Stomach (tissue), 9 donors: ENCODE results near the gene HLTF. TPM values are rescaled to one million over a fixed set of nuclear protein-coding genes. Genes with fewer than 3 reads are reported as not detected.

Experiments used
- DNase-seq, 2 donors: peaks; one replicate each; pipeline versions ENCODE4 v3.0.0 to v3.0.0-alpha.2; 2013 to 2019
- H3K27ac ChIP-seq, 5 donors: fragments of 200-600 bp in 4 of 5; sonication (generic) in 4 of 5; one replicate each; pipeline ENCODE4 v1.5.1; 2013 to 2019; ENCODE audit warnings: mild to moderate bottlenecking in 1 of 5, moderate library complexity in 1 of 5
- H3K27me3 ChIP-seq, 3 donors: fragments of 200-600 bp; sonication (generic); one replicate each; pipeline ENCODE4 v1.5.1; 2017 to 2019; ENCODE audit warnings: mixed run types in 1 of 3
- H3K36me3 ChIP-seq, 4 donors: fragments of 200-600 bp; sonication (generic); 1 replicate in 3 of 4; 2 replicates in 1 of 4; pipeline ENCODE4 v1.5.1; 2016 to 2019
- H3K4me1 ChIP-seq, 4 donors: fragments of 200-600 bp; sonication (generic); one replicate each; pipeline ENCODE4 v1.5.1; 2016 to 2019
- H3K4me3 ChIP-seq, 4 donors: fragments of 200-600 bp; sonication (generic) in 3 of 4; one replicate each; pipeline ENCODE4 v1.5.1; 2016 to 2019; ENCODE audit warnings: mild to moderate bottlenecking in 1 of 4
- H3K9me3 ChIP-seq, 4 donors: fragments of 200-600 bp; sonication (generic); one replicate each; pipeline ENCODE4 v1.5.1; 2016 to 2019
- CTCF ChIP-seq, 7 experiments: fragments of 450-650 bp in 4 of 7; fragments of 200-600 bp in 3 of 7; sonication (generic) in 3 of 7; IDR thresholded peaks; one replicate each; pipeline ENCODE4 v1.5.1; 2016 to 2019; ENCODE audit warnings: antibody characterized with exemption in 7 of 7, control low read depth in 2 of 7, mild to moderate bottlenecking in 1 of 7
- EP300 ChIP-seq: sonication (generic); formaldehyde crosslinking; IDR thresholded peaks from one replicate; pipeline ENCODE4 v1.6.1; 2017; ENCODE audit warnings: antibody characterized with exemption
- POLR2A ChIP-seq, 4 donors: fragments of 450-650 bp; IDR thresholded peaks; one replicate each; pipeline ENCODE4 v1.6.1; 2016; ENCODE audit warnings: antibody characterized with exemption in 4 of 4, control low read depth in 2 of 4, mild to moderate bottlenecking in 1 of 4, moderate library complexity in 1 of 4
- POLR2AphosphoS5 ChIP-seq, 3 donors: sonication (generic); formaldehyde crosslinking; IDR thresholded peaks; one replicate each; pipeline ENCODE4 v1.6.1; 2016; ENCODE audit warnings: antibody characterized with exemption in 3 of 3
- WGBS, 5 donors: extraction: QIAGEN DNeasy Blood & Tissue Kit in 3 of 5; methylation state at CpG; one replicate each; pipeline versions ENCODE4 v1.1.5 to v1.1.7; 2013 to 2018; 5-methylcytosine and 5-hydroxymethylcytosine counted together
- intact Hi-C: fragments of 100-400 bp; cut with DNase I; formaldehyde crosslinking; loops from one replicate; pipeline ENCODE4 v1.15.1; 2023; ENCODE audit warnings: low total_unique reads
- polyA plus RNA-seq, 3 donors: library from polyadenylated mRNA; stranded (reverse); fragments of 200-250 nt; gene quantifications; one replicate each; pipeline ENCODE4 v1.2.3, GENCODE V29; 2013
- total RNA-seq, 5 donors: library from RNA; depleted of rRNA; stranded (reverse); fragments of >200 nt; gene quantifications; one replicate each; pipeline versions ENCODE4 v1.1.0 to v1.2.3, GENCODE V29; 2014 to 2016
- donor health status: healthy with polysubstance abuse.
- donor health status: Bipolar disorder and iron deficiency.
- donor health status: healthy.

The HLTF gene
- total and polyA plus RNA-seq, 8 donors = 3.4 to 61.6 (median 11.7) TPM

- intact Hi-C loops = loop anchor here (5.0 kb wide), 2 partner anchors 154 to 364 kb away; no protein-coding TSS in a partner anchor
- 79 to 88% (median 87%) methylated on average over 8 to 9 of the region's 9 CpGs for WGBS, 5 donors
These were observed 32.4 kb upstream of the HLTF start for GRCh38 chr3:149118724-149119123.

GRCh38 chr3:149115114-149115513, 28.8 kb upstream of the HLTF start:
- no peaks in the 10 kb centered on the region for H3K27me3 ChIP-seq
- no peak for DNase-seq
- 74 to 89% (median 85%) methylated on average over 5 of the region's 5 CpGs for WGBS, 5 donors
- H3K4me1 ChIP-seq = peaks cover 0 to 11% (median 2%) of the 10 kb centered on the region in 4 donors
- H3K4me3 ChIP-seq = no peak overlapping the region
- H3K36me3 ChIP-seq = no peaks in the 10 kb centered on the region
- H3K27ac ChIP-seq = no peak overlapping the region
- no peak for TF ChIP-seq CTCF (IDR thresholded peaks at IDR 0.05)
- no peaks in the 10 kb centered on the region for H3K9me3 ChIP-seq
- intact Hi-C loops = loop anchor here (5.0 kb wide), 2 partner anchors 157 to 367 kb away; no protein-coding TSS in a partner anchor

More at GRCh38 chr3:149118724-149119123, 32.4 kb upstream of the HLTF start:
- Histone ChIP-seq H3K27ac (no peak overlapping the region), H3K36me3 (no peaks in the 10 kb centered on the region), H3K4me3 (no peak overlapping the region), H3K9me3 (no peaks in the 10 kb centered on the region), H3K4me1 (peaks cover 0 to 11% (median 4%) of the 10 kb centered on the region in 4 donors), H3K27me3 (no peaks in the 10 kb centered on the region)
- no peak for DNase-seq
- TF ChIP-seq POLR2A (IDR thresholded peaks at IDR 0.05) = no peak
- TF ChIP-seq POLR2AphosphoS5 (IDR thresholded peaks at IDR 0.05) = no peak
- no peak for TF ChIP-seq EP300
- no peak for TF ChIP-seq CTCF (IDR thresholded peaks at IDR 0.05)

GRCh38 chr3:149114458-149114857, 28.1 kb upstream of the HLTF start:
- Histone ChIP-seq H3K27ac (no peak overlapping the region), H3K27me3 (no peaks in the 10 kb centered on the region), H3K4me3 (no peak overlapping the region), H3K9me3 (no peaks in the 10 kb centered on the region), H3K36me3 (no peaks in the 10 kb centered on the region), H3K4me1 (peaks cover 0 to 11% (median 2%) of the 10 kb centered on the region in 4 donors)
- intact Hi-C loops = no loop called here
- no peak for TF ChIP-seq CTCF (IDR thresholded peaks at IDR 0.05)
- no peak for TF ChIP-seq POLR2A (IDR thresholded peaks at IDR 0.05)
- no peak for TF ChIP-seq EP300
- TF ChIP-seq POLR2AphosphoS5 (IDR thresholded peaks at IDR 0.05) = no peak
- 67 to 83% (median 77%) methylated on average over 1 of the region's 1 CpG for WGBS, 5 donors
- no peak for DNase-seq

DNA sequence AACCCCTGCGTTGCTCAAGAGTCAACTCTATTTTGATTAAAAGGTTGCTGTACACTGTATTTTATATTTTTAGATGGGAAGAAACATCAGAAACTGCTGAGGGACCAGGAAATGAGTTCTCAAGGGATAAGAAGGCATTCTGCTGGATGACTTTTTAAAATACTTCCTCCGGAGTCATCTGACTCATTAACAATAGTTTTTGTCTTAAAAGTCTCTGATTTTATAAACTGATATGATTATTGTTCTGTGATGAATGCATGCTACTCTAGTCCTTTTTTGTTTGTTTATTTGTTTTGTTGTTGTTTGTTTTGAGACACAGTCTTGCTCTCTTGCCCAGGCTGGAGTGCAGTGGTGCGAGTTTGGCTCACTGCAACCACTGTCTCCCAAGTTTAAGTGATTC, 18.2 kb upstream of the HLTF start:
- no peak overlapping the region for H3K4me3 ChIP-seq
- no peak overlapping the region for H3K27ac ChIP-seq
- intact Hi-C loops = no loop called here
- TF ChIP-seq POLR2A (IDR thresholded peaks at IDR 0.05) (no peak), POLR2AphosphoS5 (IDR thresholded peaks at IDR 0.05) (no peak), CTCF (IDR thresholded peaks at IDR 0.05) (no peak), EP300 (no peak)
- whole genome bisulfite sequencing, 5 donors = 71 to 90% (median 83%) methylated on average over 3 of the region's 3 CpGs
- no peaks in the 10 kb centered on the region for H3K27me3 ChIP-seq
- no peaks in the 10 kb centered on the region for H3K4me1 ChIP-seq
- no peaks in the 10 kb centered on the region for H3K36me3 ChIP-seq
- DNase-seq = no peak
- H3K9me3 ChIP-seq = no peaks in the 10 kb centered on the region
